GM12864 (cell line): ENCODE results near the gene MYH6.
"Not testable (repeated sequence)": the region's sequence is repeated elsewhere in the genome, so short reads cannot be mapped to it uniquely, and the experiment has no call there.

Experiments
- DNase-seq: peaks from one replicate; pipeline ENCODE4 v3.0.0-alpha.2; 2011; ENCODE audit warnings: low read depth
- H3K4me3 ChIP-seq: 2 replicates; pipeline ENCODE4 v1.5.1; 2011; ENCODE audit warnings: mild to moderate bottlenecking, low read depth, low read length, control low read depth
- TF ChIP-seq, protein P1 (sequence below): IDR thresholded peaks from 2 replicates; pipeline ENCODE4 v1.5.1; 2011; ENCODE audit warnings: low read depth, mild to moderate bottlenecking, moderate library complexity, low read length, control low read depth, inconsistent platforms; ENCODE audit errors: missing control alignments

MYH6 gene

DNA sequence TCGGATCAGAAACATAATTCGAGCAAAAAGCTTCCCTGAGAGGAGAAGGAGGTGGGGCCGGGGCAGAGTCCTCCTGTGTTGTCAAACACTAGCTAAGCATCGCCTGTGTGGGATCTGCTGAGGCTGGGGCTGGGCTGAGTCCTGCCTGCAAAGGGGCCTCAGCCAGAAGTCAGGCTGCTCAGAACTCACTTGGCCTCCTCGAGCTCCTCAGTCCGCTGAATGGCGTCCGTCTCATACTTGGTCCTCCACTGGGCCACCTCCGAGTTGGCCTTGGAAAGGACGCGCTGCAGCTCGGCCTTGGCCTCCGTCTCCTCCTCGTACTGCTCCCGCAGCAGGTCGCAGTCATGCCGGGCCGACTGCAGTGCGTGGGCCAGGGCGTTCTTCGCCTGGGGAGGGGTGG, 9.9 kb upstream of the MYH6 start:
- no peak overlapping the region for H3K4me3 ChIP-seq
- TF ChIP-seq, protein P1, sequence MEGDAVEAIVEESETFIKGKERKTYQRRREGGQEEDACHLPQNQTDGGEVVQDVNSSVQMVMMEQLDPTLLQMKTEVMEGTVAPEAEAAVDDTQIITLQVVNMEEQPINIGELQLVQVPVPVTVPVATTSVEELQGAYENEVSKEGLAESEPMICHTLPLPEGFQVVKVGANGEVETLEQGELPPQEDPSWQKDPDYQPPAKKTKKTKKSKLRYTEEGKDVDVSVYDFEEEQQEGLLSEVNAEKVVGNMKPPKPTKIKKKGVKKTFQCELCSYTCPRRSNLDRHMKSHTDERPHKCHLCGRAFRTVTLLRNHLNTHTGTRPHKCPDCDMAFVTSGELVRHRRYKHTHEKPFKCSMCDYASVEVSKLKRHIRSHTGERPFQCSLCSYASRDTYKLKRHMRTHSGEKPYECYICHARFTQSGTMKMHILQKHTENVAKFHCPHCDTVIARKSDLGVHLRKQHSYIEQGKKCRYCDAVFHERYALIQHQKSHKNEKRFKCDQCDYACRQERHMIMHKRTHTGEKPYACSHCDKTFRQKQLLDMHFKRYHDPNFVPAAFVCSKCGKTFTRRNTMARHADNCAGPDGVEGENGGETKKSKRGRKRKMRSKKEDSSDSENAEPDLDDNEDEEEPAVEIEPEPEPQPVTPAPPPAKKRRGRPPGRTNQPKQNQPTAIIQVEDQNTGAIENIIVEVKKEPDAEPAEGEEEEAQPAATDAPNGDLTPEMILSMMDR = no peak
- no peak for DNase-seq

DNA sequence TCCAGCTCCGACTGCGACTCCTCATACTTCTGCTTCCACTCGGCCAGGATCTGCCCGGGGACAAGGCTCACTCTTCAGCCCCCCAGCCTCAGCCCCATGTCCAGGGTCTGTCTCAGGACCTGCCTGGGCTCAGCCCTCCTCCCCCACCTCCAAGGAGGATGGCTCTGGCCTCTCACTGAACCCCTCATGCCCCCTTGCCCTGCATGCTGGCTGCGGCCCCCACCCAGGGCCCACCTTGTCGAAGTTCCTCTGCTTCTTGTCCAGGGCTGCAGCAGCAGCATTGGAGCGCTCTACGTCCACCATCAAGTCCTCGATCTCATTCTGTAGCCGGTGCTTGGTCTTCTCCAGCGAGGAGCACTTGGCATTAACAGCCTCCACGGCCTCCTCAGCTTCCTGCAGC, 9.2 kb upstream of the MYH6 start:
- DNase-seq, H3K4me3 ChIP-seq: not testable (repeated sequence)

DNA sequence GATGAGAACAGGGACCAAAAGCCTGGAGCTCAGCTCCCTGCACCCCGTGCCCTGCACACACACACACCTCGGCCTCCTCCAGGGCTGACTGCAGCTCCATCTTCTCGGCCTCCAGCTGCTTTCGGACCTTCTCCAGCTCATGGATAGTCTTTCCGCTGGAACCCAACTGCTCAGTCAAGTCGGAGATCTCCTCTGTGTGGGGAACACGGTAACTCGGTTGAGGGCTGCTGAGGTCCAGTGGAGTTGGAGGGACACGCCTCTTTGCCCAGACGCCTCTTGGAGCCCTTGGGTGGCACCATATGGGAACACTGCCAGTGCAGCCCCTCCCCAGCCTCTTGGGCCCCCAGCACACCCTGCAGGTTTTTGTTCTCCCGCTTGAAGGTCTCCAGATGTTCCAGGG, 8.7 kb upstream of the MYH6 start:
- DNase-seq = no peak
- TF ChIP-seq, protein P1 = no peak
- no peak overlapping the region for H3K4me3 ChIP-seq

DNA sequence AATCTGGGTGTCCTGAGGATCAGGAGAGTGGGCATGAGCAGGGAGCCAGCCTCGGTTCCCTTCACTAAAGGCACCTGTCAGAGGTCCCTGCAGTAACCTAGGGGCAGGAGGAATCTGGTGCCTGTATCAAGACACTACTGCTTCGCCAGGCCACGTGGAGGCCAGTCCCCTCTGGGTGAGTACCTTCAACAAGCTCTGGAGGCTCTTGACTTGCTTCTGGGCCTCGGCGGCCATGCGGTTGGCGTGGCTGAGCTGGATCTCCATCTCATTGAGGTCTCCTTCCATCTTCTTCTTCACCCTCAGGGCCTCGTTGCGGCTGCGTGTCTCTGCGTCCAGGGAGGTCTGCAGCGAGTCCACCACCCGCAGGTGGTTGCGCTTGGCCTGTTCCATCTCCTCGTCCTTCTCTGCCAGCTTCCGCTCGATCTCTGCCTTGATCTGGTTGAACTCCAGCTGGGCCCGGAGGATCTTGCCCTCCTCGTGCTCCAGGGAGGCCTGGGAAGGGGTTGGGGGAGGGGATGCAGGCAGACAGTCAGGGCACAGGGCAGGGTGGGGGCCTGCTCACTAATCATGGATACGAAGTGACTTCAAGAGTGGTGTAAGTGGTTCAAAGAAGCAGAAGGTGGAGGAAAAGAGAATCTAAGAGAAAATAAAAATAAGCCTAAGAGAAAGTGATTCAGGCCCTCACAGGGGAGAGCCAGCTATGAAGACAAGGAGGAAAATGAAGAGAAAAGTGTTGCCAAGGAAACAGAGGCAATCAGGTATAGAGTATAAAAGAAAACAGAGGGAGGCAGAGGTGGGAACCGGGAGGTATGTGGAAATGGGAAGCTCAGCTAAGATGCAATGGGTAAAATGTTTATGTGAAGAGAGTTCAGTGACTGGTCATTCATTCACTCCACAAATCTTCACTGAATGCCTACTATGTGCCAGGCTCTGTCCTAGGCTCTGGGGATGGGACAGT, 8.0 kb upstream of the MYH6 start:
- TF ChIP-seq, protein P1 = no peak
- DNase-seq = no peak

DNA sequence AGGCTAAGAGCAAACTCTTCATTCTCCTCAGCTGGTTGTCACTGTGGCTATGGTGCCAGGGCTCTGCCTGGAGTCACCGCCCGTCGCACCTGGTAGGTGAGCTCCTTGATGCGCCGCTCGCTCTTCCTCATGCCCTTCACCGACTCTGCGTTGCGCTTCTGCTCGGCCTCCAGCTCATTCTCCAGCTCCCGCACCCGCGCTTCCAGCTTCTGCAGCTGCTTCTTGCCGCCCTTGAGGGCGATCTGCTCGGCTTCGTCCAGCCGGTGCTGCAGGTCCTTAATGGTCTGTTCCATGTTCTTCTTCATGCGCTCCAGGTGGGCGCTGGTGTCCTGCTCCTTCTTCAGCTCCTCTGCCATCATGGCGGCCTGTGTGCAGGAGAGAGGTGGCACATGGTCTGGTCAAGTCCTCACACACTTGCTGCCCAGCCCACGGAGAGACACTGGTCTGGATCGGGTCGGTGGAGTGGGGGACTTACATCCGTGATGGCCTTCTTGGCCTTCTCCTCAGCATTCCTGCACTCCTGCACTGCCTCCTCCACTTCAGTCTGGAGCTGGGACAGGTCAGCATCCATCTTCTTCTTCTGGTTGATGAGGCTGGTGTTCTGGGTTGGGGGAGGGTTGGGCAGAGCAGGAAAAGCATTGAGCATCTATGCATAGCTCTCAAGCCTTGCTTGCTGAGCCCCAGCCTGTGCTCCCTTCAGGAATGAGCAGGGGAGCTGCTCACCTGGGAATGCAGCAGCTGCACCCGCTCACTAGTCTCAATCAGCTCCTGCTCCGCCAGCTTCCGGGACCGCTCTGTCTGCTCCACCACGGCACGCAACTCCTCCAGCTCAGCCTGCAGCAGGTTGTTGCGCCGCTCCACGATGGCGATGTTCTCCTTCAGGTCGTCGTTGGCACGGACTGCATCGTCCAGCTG, 7.1 kb upstream of the MYH6 start:
- H3K4me3 ChIP-seq = no peak overlapping the region
- TF ChIP-seq, protein P1 = no peak
- no peak for DNase-seq

More for the DNA sequence above, 8.0 kb upstream of the MYH6 start:
- H3K4me3 ChIP-seq = no peak overlapping the region

DNA sequence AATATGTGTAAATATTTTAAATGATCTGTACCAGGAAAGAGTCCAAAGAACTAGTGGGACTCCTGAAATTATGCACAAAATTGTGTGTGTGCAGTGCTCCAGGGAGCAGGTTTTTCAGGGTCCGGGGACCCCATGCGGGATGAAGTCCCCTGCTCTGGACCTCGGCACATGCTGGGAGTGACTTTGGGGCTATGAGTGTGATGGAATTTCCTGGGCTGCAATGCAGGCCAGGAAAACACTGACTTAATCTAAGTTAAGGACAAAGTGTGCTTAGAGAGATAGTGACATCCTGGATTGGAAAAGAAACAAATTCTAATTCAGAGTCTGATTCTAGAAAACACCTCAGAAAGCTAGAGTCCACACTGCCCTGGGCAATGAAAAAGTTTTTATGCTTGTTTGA, 6.2 kb upstream of the MYH6 start:
- TF ChIP-seq, protein P1 = no peak
- no peak for DNase-seq

DNA sequence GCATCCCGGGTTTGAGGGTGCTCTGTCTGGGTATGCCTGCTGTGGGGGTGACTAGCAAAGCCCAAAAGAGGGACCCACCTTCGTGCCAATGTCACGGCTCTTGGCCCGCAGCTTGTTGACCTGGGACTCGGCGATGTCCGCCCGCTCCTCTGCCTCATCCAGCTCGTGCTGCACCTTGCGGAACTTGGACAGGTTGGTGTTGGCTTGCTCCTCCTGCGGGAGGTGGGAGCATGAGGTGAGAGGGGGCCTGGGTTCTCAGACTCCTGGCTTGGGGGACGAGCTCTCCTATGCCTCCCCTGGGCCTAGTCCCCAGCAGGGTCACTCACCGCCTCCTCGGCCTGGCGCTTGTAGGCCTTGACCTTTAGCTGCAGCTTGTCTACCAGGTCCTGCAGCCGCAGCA, 5.6 kb upstream of the MYH6 start:
- TF ChIP-seq, protein P1 = no peak
- H3K4me3 ChIP-seq = no peak overlapping the region
- DNase-seq = no peak

More for the DNA sequence above, 6.2 kb upstream of the MYH6 start:
- H3K4me3 ChIP-seq = no peak overlapping the region
